COLO668 (cell line): ENCODE measurements around the gene ATP5IF1.

Source experiments
- DNase-seq: peaks from one replicate; lab custom pipeline; 2025; ENCODE audit not compliant: unreplicated experiment; lab: John Stamatoyannopoulos, UW

The ATP5IF1 gene

DNA sequence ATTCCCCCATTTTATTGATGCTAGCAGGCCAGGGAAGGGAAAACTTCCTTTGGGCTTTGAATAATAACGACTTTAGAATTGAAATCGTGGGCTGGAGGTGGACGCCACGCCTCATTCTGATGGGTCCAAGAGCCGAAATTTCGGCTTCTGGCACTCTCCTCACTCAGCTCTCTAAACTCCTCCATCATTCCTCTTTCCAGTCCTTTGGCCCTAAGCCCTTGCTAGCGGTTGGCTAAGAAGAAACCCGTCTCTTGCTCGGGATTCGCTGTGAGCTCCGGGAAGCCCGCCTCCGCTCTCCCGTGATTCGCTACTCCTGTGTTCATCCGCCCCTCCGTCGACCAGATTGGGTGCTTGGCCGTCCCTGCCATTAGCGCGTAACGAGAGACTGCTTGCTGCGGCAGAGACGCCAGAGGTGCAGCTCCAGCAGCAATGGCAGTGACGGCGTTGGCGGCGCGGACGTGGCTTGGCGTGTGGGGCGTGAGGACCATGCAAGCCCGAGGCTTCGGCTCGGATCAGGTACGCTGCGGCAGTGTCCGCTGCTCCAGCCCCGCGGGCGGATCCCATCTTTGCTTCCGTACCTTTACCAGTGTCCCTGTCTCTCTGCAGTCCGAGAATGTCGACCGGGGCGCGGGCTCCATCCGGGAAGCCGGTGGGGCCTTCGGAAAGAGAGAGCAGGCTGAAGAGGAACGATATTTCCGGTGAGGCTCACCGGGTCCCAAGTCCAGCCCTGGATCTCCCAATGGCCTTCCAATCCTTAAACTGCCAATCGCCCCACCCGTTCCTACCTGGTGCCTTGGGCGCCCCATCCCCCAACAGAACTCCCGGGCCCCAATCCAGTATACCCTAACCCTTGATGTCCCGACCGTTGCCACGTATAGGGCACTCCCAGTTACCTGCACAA lies at the start of gene ATP5IF1:
TSS of gene ATP5IF1 (plus strand) at position 370 of the 901 bp plus-strand sequence. CDS start at position 430, 60 bp downstream.
- peak; percentile 99 for DNase-seq

GRCh38 chr1:28190337-28190979 lies 45.5 kb upstream of the ATP5IF1 start:
- DNase-seq: no peak

- DNase-seq: no peak
These were observed 44.8 kb upstream of the ATP5IF1 start for GRCh38 chr1:28190996-28191645.

DNA sequence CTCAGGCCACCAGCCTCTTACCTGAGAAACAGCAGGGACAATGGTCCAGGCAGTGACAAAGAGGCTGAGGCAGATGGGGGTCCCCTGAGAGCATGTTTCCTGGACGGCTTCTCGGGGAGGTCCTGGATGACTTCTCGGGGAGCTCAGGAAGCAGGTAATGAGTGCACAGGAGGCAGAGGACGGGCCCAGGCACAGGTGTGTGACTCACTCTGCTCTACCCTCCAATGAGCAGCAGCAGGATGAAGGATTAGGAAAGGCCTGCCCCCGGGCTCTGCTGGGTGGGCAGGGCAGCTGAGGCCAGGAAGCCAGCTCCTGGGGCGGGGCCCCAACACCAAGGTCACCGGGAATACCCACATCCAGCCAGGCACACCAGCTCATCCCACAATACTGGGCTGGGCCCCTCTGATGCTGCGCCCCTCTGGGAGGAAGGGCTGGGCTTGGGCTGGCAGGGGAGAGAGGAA lies 42.2 kb upstream of the ATP5IF1 start:
- no peak for DNase-seq

DNA sequence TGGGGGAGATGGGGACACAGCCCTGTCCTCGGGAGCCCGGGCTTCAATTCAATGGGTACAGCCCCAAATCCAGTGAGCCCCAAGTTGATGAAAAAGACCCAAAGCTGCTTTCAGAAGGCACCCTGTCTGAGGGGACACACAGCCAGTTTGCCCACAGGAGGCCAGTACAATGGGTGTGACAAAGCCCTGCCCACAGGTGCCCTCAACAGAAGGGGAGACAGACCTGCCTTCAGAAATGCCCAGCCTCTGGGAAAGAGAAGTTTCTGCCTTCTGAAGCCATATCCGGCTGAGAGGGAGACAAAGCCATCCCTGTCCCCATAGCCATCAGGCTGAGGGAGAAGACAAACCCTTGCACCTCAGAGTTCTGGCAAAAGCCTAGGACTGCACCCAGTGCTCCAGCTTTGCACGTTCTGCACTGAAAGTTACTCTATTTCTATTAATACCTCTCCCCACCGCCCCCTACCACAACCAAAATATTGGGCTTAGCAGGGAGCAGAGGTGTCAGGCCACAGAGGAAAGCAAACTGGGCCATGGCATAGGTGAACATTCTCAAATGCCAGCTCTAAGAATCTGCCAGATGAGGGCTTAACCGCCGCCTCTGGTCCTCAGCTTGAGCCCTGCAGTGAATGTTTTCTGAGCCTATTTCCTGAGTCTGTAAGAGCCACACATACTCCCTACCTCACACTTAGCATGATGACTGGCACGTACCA lies 41.4 kb upstream of the ATP5IF1 start:
- no peak for DNase-seq

DNA sequence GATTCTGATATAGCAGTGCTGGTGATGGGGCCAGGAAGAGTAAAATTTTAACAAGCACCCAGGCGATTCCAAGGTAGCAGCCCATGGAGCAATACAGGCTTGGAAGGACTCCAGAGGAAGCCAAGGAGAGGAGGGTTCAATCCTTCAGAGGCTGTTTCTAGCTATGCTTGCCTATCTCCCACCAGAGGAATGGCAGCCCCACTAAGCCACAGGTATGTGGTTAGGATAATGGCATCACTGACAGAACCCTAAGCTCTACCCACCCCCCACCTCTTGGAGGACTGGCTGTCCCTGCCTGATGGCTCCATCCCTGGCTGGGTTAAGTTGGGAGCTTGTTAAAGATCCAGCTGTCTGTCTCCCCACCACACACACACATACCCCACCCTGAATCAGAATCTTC lies 40.1 kb upstream of the ATP5IF1 start:
- no peak for DNase-seq

GRCh38 chr1:28196330-28196729 lies 39.6 kb upstream of the ATP5IF1 start:
- no peak for DNase-seq

DNA sequence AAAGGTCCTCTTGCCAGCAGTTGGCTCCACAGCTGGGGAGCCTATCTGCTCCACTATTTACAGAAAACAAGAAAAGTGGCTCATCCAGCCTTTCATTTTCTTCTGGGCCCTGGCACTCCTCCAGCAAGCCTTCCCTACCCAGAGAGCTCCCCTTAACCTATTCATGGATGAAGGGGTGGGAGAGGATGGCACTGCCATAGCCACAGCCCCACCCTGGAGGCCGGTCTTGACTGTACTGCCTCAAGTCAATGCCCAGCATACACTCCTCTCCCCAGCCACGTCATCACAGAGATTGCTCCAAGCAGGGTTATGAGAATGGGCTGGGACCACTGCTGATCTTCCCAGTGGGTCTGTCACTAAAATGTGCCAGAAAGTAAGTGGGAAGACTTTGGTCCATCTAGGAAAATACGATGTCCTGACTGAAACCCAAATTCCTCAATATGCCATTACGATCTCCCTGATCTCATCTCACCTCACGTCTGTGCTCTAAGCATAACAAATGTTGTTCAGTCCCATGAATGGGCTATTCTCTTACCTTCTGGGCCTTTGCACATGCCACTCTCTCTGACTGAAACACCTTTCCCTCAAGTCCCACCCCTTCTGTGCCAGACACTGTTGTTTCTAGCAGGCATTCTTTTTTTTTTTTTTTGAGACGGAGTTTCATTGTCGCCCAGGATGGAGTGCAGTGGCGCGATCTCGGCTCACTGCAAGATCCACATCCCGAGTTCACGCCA lies 38.1 kb upstream of the ATP5IF1 start:
- DNase-seq: no peak

DNA sequence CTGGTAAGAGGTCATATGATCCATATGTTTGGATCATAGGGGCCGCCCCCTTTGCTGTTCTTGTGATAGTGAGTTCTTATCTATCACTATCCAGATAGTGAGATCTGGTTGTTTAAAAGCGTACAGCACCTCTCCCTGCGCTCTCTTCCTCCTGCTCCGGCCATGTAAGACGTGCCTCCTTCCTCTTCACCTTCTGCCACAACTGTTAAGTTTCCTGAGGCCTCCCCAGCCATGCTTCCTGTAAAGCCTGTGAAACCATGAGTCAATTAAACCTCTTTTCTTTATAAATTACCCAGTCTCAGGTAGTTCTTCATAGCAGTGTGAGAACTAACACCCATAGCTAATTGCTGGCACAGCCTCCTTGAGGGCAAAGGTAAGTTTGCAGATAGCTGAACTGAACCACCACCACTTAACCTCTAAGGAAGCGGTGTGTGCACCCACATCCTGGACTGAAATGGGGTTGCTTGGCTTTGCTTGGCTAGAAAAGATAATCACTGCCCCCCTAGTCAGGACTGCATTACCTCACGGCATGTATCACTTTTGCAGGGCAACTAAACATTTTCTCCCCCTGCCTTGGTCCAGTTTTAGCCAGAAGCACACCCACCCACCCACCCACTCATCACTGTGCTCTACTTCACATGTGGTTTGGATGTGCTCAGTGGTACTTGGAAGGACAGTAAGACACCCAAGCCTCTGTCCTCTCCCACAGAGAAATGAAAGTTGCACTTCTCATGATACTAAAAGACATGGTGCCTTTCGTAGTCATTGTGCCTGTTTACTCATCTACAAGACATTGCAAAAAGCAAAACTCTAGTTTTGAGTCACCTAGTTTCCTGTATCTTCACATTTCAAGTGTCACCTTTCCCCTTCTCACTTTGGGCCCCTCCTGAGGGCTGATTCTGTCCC lies 36.3 kb upstream of the ATP5IF1 start:
- no peak for DNase-seq

DNA sequence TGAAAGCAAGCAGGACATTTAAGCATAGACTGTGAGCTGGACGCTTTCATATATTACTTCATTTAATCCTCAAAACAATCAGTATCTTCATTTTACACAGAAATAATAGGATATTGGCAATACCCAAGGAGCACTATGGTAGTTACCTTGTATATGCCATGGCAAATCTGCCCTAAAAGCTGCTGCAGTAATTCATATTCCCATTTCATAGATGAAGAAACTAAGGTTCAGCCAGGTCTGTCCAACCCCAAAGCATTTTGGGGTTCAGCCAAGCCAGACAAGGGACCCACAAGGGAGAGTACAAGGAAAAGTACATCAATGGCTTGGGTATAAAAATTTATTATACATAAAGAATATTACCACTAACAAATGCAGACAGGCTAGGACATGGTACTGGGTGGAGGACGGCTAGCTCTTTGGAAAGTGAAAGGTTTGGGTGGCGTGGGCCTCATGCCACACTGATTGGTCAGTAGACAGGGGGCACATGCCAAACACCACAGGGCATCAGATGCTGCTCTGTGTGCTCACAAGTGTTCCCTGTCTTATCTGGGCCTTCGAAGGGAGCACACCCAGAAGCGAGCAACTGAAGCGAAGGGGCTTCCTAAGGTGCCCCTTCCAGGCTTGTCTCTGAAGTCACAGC lies 35.6 kb upstream of the ATP5IF1 start:
- no peak for DNase-seq

GRCh38 chr1:28205243-28205642 lies 30.7 kb upstream of the ATP5IF1 start:
- no peak for DNase-seq

GRCh38 chr1:28208818-28209441 lies 27.0 kb upstream of the ATP5IF1 start:
- peak; percentile 42 for DNase-seq

GRCh38 chr1:28209700-28210099 lies 26.2 kb upstream of the ATP5IF1 start:
- no peak for DNase-seq

- DNase-seq: no peak
These were observed 22.6 kb upstream of the ATP5IF1 start for GRCh38 chr1:28213315-28213714.

DNA sequence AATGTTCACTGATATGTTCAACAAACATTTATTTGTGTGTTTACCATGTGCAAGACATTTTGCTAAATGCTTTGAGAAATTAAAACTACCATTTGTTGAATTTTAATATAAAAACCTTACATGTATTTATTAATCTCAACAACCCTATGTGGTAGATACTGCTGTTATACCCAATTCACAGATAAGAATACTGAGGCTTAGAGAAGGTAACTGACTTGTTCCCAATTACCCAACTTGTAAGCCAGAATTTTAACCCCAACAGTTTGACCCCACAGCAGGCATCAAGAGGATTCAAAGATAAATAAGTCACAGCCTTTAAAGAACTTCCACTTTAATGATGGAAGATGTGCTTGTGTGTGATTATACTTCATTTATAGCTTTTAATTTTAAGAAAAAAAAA lies 6.8 kb upstream of the ATP5IF1 start:
- DNase-seq: no peak

DNA sequence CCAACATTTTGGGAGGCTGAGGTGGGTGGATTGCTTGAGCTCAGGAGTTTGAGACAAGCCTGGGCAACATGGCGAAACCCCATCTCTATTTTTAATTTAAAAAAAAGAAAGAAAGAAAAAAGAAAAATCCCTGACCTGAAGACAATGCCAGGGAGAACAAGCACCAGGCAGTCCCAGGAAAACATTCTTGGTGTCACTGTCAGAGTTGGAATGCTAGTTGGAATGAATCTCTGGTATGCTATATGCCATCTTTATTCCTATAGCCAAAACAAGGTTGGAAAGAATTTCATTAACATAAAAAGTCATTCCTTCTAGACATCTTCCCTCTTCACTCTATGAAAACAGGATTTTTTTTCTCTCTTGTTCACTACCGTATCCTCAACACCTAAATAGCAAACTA lies 5.9 kb upstream of the ATP5IF1 start:
- no peak for DNase-seq

- peak; percentile 98 for DNase-seq
These were observed 3.2 kb upstream of the ATP5IF1 start, which contains the start of gene DNAJC8 for GRCh38 chr1:28232558-28233263. TSS of gene DNAJC8 (minus strand) at chr1:28233029. CDS start at chr1:28232998, 31 bp downstream.

- no peak for DNase-seq
These were observed 2.7 kb upstream of the ATP5IF1 start for GRCh38 chr1:28233264-28233606.
